WTC11 (cell line): Measurements from ENCODE around the gene FEN1. TPM values are rescaled to one million over a fixed set of nuclear protein-coding genes. Genes with fewer than 3 reads are reported as not detected.
A peak's percentile ranks its signal among the peaks of the same experiment; 100 is the strongest.

Experiments used
- AFF4 ChIP-seq: sonication (generic); formaldehyde crosslinking; IDR thresholded peaks from 2 replicates; pipeline ENCODE4 v1.8.1; 2023; ENCODE audit warnings: mild to moderate bottlenecking, missing genetic modification reagents, borderline replicate concordance
- ARID4B ChIP-seq: sonication (generic); formaldehyde crosslinking; IDR thresholded peaks from 2 replicates; pipeline ENCODE4 v1.8.0; 2023; ENCODE audit warnings: missing genetic modification reagents, mild to moderate bottlenecking, borderline replicate concordance
- E2F1 ChIP-seq: sonication (generic); formaldehyde crosslinking; IDR thresholded peaks from 2 replicates; pipeline ENCODE4 v1.8.0; 2022; ENCODE audit warnings: mild to moderate bottlenecking, missing genetic modification reagents
- ELF4 ChIP-seq: sonication (generic); formaldehyde crosslinking; IDR thresholded peaks from 2 replicates; pipeline ENCODE4 v1.8.1; 2022; ENCODE audit warnings: low read depth, mild to moderate bottlenecking, moderate library complexity, missing genetic modification reagents
- GTF2I ChIP-seq: fragments of 250-450 bp; sonication (Bioruptor Pico); conservative IDR thresholded peaks from 2 replicates; pipeline ENCODE4 v1.4.0; 2021; ENCODE audit warnings: mild to moderate bottlenecking
- IRF2 ChIP-seq: sonication (generic); formaldehyde crosslinking; IDR thresholded peaks from 2 replicates; pipeline ENCODE4 v1.8.0; 2022; ENCODE audit warnings: low read depth, missing genetic modification reagents, borderline replicate concordance
- JAZF1 ChIP-seq: fragments of 250-450 bp; sonication (Bioruptor Pico); IDR thresholded peaks from 2 replicates; pipeline ENCODE4 v1.9.0; 2021; ENCODE audit warnings: moderate library complexity, mild to moderate bottlenecking, inconsistent platforms
- RELA ChIP-seq: sonication (generic); formaldehyde crosslinking; IDR thresholded peaks from 2 replicates; pipeline ENCODE4 v1.8.1; 2022; ENCODE audit warnings: missing genetic modification reagents, mild to moderate bottlenecking, borderline replicate concordance
- STAT6 ChIP-seq: sonication (generic); formaldehyde crosslinking; conservative IDR thresholded peaks from 2 replicates; pipeline ENCODE4 v1.8.1; 2023; ENCODE audit warnings: mild to moderate bottlenecking, low read depth, missing genetic modification reagents, moderate library complexity
- TCF7 ChIP-seq: sonication (generic); formaldehyde crosslinking; IDR thresholded peaks from 2 replicates; pipeline ENCODE4 v1.8.0; 2022; ENCODE audit warnings: mild to moderate bottlenecking, low read depth, missing genetic modification reagents, moderate library complexity
- USF2 ChIP-seq: sonication (generic); formaldehyde crosslinking; IDR thresholded peaks from 2 replicates; pipeline ENCODE4 v1.8.1; 2023; ENCODE audit warnings: mild to moderate bottlenecking, missing genetic modification reagents, moderate library complexity
- ZNF138 ChIP-seq: sonication (generic); formaldehyde crosslinking; conservative IDR thresholded peaks from 2 replicates; pipeline ENCODE4 v1.8.1; 2022; ENCODE audit warnings: mild to moderate bottlenecking, moderate library complexity, missing genetic modification reagents
- ZNF232 ChIP-seq: sonication (generic); formaldehyde crosslinking; IDR thresholded peaks from 2 replicates; pipeline ENCODE4 v1.8.0; 2022; ENCODE audit warnings: mild to moderate bottlenecking, missing genetic modification reagents
- ZNF317 ChIP-seq: sonication (generic); formaldehyde crosslinking; IDR thresholded peaks from 2 replicates; pipeline ENCODE4 v1.8.1; 2023; ENCODE audit warnings: low read depth, mild to moderate bottlenecking, moderate library complexity, missing genetic modification reagents, borderline replicate concordance
- ZNF671 ChIP-seq: fragments of 250-450 bp; sonication (Bioruptor Pico); IDR thresholded peaks from 2 replicates; pipeline ENCODE4 v1.8.0; 2021; ENCODE audit warnings: mild to moderate bottlenecking
- total RNA-seq: library from RNA; stranded (reverse); gene quantifications from 3 replicates; pipeline ENCODE4 v1.2.3, GENCODE V29; 2021
- TF ChIP-seq, protein P1 (sequence below): fragments of 250-450 bp; sonication (Bioruptor Pico); IDR thresholded peaks from 2 replicates; pipeline ENCODE4 v1.9.0; 2021; ENCODE audit warnings: mild to moderate bottlenecking
- TF ChIP-seq, protein P2 (sequence below): fragments of 250-450 bp; sonication (Bioruptor Pico); IDR thresholded peaks from 2 replicates; pipeline ENCODE4 v1.9.0; 2021; ENCODE audit warnings: moderate library complexity, mild to moderate bottlenecking, inconsistent platforms, borderline replicate concordance
- TF ChIP-seq, protein P3 (sequence below): fragments of 250-450 bp; sonication (Bioruptor Pico); IDR thresholded peaks from 2 replicates; pipeline ENCODE4 v1.9.0; 2021; ENCODE audit warnings: mild to moderate bottlenecking, borderline replicate concordance

FEN1 gene
- total RNA-seq, 1 experiment from 2014 or later = 96.3 TPM

DNA sequence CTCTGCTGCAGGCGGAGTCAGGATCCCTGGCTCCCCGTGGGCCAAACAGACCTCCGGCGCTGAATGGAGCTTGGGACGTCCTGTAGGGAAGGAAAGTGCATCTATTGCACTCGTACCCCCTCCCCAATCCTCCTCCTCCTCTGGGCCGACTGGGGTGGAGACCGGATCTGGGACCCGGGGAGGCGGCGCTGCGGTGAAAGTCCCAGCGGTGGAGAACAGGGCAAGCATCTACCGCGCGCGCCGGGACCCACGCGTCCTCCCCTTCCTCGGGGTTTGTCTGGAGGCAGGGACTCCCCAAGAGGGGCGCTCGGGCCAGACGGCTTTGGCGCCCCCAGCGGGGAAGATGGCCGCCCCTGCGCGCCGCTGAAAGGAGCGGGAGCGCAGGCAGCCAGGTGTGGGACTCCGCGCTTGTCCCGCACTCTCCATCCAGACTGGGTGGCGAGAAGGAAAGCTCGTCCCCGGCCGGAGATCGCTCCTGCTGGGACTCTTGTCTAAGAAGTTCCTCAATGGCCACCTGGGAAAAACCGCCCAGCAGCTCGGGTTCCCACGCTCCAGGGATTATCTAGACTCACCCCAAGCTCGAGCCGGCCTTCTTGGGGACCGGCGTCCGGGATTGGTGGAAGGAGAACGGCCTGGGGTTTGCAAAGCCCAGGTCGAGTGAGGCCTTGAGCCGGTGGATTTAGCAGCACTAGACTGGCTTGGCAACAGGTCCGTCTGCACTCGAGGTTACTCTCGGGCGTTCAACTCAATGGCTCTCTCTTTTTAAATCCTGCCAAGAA is 36.1 kb downstream of the FEN1 start (continued):
- TF ChIP-seq, protein P1, sequence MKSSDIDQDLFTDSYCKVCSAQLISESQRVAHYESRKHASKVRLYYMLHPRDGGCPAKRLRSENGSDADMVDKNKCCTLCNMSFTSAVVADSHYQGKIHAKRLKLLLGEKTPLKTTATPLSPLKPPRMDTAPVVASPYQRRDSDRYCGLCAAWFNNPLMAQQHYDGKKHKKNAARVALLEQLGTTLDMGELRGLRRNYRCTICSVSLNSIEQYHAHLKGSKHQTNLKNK (CRISPR knock-in tag) = no peak
- TF ChIP-seq JAZF1 (no peak), ZNF232 (CRISPR knock-in tag) (no peak), ZNF138 (CRISPR knock-in tag) (no peak), AFF4 (CRISPR knock-in tag) (no peak), IRF2 (CRISPR knock-in tag) (no peak), USF2 (CRISPR knock-in tag) (no peak), ZNF671 (CRISPR knock-in tag) (no peak), ARID4B (CRISPR knock-in tag) (peak; percentile 57; the same call in 1 of the 2 replicates), ZNF317 (no peak; the same call in 1 of the 2 replicates), STAT6 (CRISPR knock-in tag) (no peak), ELF4 (CRISPR knock-in tag) (no peak), TCF7 (CRISPR knock-in tag) (no peak), GTF2I (no peak), RELA (no peak), E2F1 (no peak)
- TF ChIP-seq, protein P2, sequence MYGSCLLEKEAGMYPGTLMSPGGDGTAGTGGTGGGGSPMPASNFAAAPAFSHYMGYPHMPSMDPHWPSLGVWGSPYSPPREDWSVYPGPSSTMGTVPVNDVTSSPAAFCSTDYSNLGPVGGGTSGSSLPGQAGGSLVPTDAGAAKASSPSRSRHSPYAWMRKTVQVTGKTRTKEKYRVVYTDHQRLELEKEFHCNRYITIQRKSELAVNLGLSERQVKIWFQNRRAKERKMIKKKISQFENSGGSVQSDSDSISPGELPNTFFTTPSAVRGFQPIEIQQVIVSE = no peak
- TF ChIP-seq, protein P3, sequence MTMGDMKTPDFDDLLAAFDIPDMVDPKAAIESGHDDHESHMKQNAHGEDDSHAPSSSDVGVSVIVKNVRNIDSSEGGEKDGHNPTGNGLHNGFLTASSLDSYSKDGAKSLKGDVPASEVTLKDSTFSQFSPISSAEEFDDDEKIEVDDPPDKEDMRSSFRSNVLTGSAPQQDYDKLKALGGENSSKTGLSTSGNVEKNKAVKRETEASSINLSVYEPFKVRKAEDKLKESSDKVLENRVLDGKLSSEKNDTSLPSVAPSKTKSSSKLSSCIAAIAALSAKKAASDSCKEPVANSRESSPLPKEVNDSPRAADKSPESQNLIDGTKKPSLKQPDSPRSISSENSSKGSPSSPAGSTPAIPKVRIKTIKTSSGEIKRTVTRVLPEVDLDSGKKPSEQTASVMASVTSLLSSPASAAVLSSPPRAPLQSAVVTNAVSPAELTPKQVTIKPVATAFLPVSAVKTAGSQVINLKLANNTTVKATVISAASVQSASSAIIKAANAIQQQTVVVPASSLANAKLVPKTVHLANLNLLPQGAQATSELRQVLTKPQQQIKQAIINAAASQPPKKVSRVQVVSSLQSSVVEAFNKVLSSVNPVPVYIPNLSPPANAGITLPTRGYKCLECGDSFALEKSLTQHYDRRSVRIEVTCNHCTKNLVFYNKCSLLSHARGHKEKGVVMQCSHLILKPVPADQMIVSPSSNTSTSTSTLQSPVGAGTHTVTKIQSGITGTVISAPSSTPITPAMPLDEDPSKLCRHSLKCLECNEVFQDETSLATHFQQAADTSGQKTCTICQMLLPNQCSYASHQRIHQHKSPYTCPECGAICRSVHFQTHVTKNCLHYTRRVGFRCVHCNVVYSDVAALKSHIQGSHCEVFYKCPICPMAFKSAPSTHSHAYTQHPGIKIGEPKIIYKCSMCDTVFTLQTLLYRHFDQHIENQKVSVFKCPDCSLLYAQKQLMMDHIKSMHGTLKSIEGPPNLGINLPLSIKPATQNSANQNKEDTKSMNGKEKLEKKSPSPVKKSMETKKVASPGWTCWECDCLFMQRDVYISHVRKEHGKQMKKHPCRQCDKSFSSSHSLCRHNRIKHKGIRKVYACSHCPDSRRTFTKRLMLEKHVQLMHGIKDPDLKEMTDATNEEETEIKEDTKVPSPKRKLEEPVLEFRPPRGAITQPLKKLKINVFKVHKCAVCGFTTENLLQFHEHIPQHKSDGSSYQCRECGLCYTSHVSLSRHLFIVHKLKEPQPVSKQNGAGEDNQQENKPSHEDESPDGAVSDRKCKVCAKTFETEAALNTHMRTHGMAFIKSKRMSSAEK (CRISPR knock-in tag) = no peak
